Smooth muscle cell (in vitro differentiated cells): ENCODE data around the gene FAAP20. TPM values are rescaled to one million over a fixed set of nuclear protein-coding genes. Genes with fewer than 3 reads are reported as not detected.
"Not testable (repeated sequence)": the region's sequence is repeated elsewhere in the genome, so short reads cannot be mapped to it uniquely, and the experiment has no call there.

Experiments used
- DNase-seq: peaks from one replicate; lab custom pipeline; 2025; ENCODE audit not compliant: unreplicated experiment; lab: John Stamatoyannopoulos, UW
- H2AFZ ChIP-seq: fragments of 200-600 bp; sonication (generic); 2 replicates; pipeline ENCODE4 v1.6.0; 2016; ENCODE audit warnings: antibody characterized with exemption, low read depth, mild to moderate bottlenecking
- H3F3A ChIP-seq: fragments of 200-600 bp; sonication (generic); 2 replicates; pipeline ENCODE4 v1.6.0; 2017; ENCODE audit warnings: antibody characterized with exemption, low read depth
- H3K27ac ChIP-seq: fragments of 200-600 bp; sonication (generic); 2 replicates; pipeline ENCODE4 v1.5.1; 2016; ENCODE audit warnings: low read depth, mild to moderate bottlenecking
- H3K27me3 ChIP-seq: fragments of 200-600 bp; sonication (generic); 2 replicates; pipeline ENCODE4 v1.6.1; 2016; ENCODE audit warnings: low read depth, mild to moderate bottlenecking
- H3K36me3 ChIP-seq: fragments of 200-600 bp; sonication (generic); 2 replicates; pipeline ENCODE4 v1.5.1; 2016; ENCODE audit warnings: low read depth
- H3K4me1 ChIP-seq: fragments of 200-600 bp; sonication (generic); 2 replicates; pipeline ENCODE4 v1.5.1; 2016; ENCODE audit warnings: low read depth
- H3K4me2 ChIP-seq: fragments of 200-600 bp; sonication (generic); 2 replicates; pipeline ENCODE4 v1.6.0; 2016; ENCODE audit warnings: mild to moderate bottlenecking
- H3K4me3 ChIP-seq: fragments of 200-600 bp; sonication (generic); 2 replicates; pipeline ENCODE4 v1.5.1; 2016; ENCODE audit warnings: mild to moderate bottlenecking
- H3K79me2 ChIP-seq: fragments of 200-600 bp; sonication (generic); 2 replicates; pipeline ENCODE4 v1.6.0; 2016; ENCODE audit warnings: low read depth, mild to moderate bottlenecking
- H3K9ac ChIP-seq: fragments of 200-600 bp; sonication (generic); 2 replicates; pipeline ENCODE4 v1.6.0; 2016; ENCODE audit warnings: low read depth
- H3K9me3 ChIP-seq: fragments of 200-600 bp; sonication (generic); replicated peaks from 2 replicates; pipeline ENCODE4 v1.5.1; 2016; ENCODE audit warnings: low read depth
- H4K20me1 ChIP-seq: fragments of 200-600 bp; sonication (generic); 2 replicates; pipeline ENCODE4 v1.6.0; 2016; ENCODE audit warnings: low read depth
- CTCF ChIP-seq: fragments of 200-600 bp; sonication (generic); IDR thresholded peaks from 2 replicates; pipeline ENCODE4 v1.5.1; 2017; ENCODE audit warnings: borderline replicate concordance, mild to moderate bottlenecking, antibody characterized with exemption; ENCODE audit not compliant: insufficient read depth, poor library complexity, severe bottlenecking
- WGBS: methylation state at CpG from one replicate; pipeline ENCODE4 v1.1.7; 2016; ENCODE audit warnings: low lambda C conversion rate; 5-methylcytosine and 5-hydroxymethylcytosine counted together
- polyA plus RNA-seq: library from polyadenylated mRNA; unstranded; fragments of >200 nt; fragmentation: Nextera tagmentation; extraction: Ambion mirVana; gene quantifications from 2 replicates; pipeline ENCODE4 v1.2.1, GENCODE V29; 2016
- total RNA-seq: library from RNA; depleted of rRNA; stranded (reverse); fragments of >200 nt; gene quantifications from 2 replicates; pipeline ENCODE4 v1.2.3, GENCODE V29; 2014

FAAP20 gene
- total and polyA plus RNA-seq, 2 experiments from 2014 or later, result 33.1 to 162 TPM

- Histone ChIP-seq H2AFZ (no peak overlapping the region), H3K79me2 (no peaks in the 10 kb centered on the region), H3K4me1 (no peaks in the 10 kb centered on the region), H3K4me2 (no peak overlapping the region), H4K20me1 (no peaks in the 10 kb centered on the region), H3F3A (no peaks in the 10 kb centered on the region), H3K9me3 (no peaks in the 10 kb centered on the region), H3K4me3 (no peak overlapping the region), H3K9ac (no peak overlapping the region), H3K27me3 (no peaks in the 10 kb centered on the region), H3K36me3 (no peaks in the 10 kb centered on the region), H3K27ac (no peak overlapping the region)
- 94% methylated on average over 14 of the region's 14 CpGs for WGBS
- no peak for TF ChIP-seq CTCF
- no peak for DNase-seq
Observed at GRCh38 chr1:2148691-2149090, 45.9 kb downstream of the FAAP20 start.

GRCh38 chr1:2147869-2148268 is 46.7 kb downstream of the FAAP20 start:
- not testable (repeated sequence) for H2AFZ ChIP-seq, H3F3A ChIP-seq, H3K9ac ChIP-seq, H3K4me1 ChIP-seq, H3K9me3 ChIP-seq, DNase-seq, H3K79me2 ChIP-seq, H3K27me3 ChIP-seq, H3K4me2 ChIP-seq, H4K20me1 ChIP-seq, H3K27ac ChIP-seq, H3K4me3 ChIP-seq, H3K36me3 ChIP-seq
- 95% methylated on average over 5 of the region's 5 CpGs for WGBS

- Histone ChIP-seq H3K36me3 (no peaks in the 10 kb centered on the region), H2AFZ (no peak overlapping the region), H3K27me3 (no peaks in the 10 kb centered on the region), H3K27ac (no peak overlapping the region), H3K9me3 (no peaks in the 10 kb centered on the region), H3K4me1 (no peaks in the 10 kb centered on the region), H3K79me2 (no peaks in the 10 kb centered on the region), H3K9ac (no peak overlapping the region), H3F3A (no peaks in the 10 kb centered on the region), H3K4me2 (no peak overlapping the region), H3K4me3 (no peak overlapping the region), H4K20me1 (no peaks in the 10 kb centered on the region)
- TF ChIP-seq CTCF, result no peak
- DNase-seq, result no peak
- WGBS, result 97% methylated on average over 11 of the region's 11 CpGs
Observed at GRCh38 chr1:2146836-2147517, 47.6 kb downstream of the FAAP20 start.

- H3K27ac ChIP-seq, result no peak overlapping the region
- no peaks in the 10 kb centered on the region for H3K9me3 ChIP-seq
- DNase-seq, result no peak
- no peak overlapping the region for H3K9ac ChIP-seq
- no peak for TF ChIP-seq CTCF
- H3K4me3 ChIP-seq, result no peak overlapping the region
- H2AFZ ChIP-seq, result no peak overlapping the region
- H3F3A ChIP-seq, result no peaks in the 10 kb centered on the region
- H3K36me3 ChIP-seq, result no peaks in the 10 kb centered on the region
- no peaks in the 10 kb centered on the region for H3K79me2 ChIP-seq
- WGBS, result 94% methylated on average over 19 of the region's 19 CpGs
- H3K4me1 ChIP-seq, result no peaks in the 10 kb centered on the region
- H4K20me1 ChIP-seq, result no peaks in the 10 kb centered on the region
- no peak overlapping the region for H3K4me2 ChIP-seq
- no peaks in the 10 kb centered on the region for H3K27me3 ChIP-seq
Observed at GRCh38 chr1:2145946-2146835, 48.4 kb downstream of the FAAP20 start.
